Spleen (tissue), 7 donors: ENCODE data around the gene MSI2.

ENCODE experiments used
- POLR2A ChIP-seq, 3 donors: fragments of 450-650 bp; IDR thresholded peaks; one replicate each; pipeline ENCODE4 v1.5.1; 2017; ENCODE audit warnings: antibody characterized with exemption in 3 of 3, mild to moderate bottlenecking in 1 of 3
- TF ChIP-seq, protein P1 (sequence below), 11 experiments: fragments of 200-600 bp in 7 of 11; fragments of 450-650 bp in 4 of 11; sonication (generic) in 4 of 11; IDR thresholded peaks in 8 of 11; conservative IDR thresholded peaks in 3 of 11; 1 replicate in 7 of 11; 2 replicates in 4 of 11; pipeline versions ENCODE4 v1.4.0 to v1.8.0; 2016 to 2021; ENCODE audit warnings: antibody characterized with exemption in 11 of 11, inconsistent platforms in 4 of 11, mild to moderate bottlenecking in 1 of 11
- donor health status: DM: no; HTN: no; CAD: no; lungs with moderate emphysema.
- donor health status: DM: no; HTN: no; CAD: no.
- donor health status: DM: no; HTN: no; CAD: no.

GRCh38 chr17:57481910-57482391, 225.6 kb downstream of the MSI2 start:
- TF ChIP-seq, protein P1, sequence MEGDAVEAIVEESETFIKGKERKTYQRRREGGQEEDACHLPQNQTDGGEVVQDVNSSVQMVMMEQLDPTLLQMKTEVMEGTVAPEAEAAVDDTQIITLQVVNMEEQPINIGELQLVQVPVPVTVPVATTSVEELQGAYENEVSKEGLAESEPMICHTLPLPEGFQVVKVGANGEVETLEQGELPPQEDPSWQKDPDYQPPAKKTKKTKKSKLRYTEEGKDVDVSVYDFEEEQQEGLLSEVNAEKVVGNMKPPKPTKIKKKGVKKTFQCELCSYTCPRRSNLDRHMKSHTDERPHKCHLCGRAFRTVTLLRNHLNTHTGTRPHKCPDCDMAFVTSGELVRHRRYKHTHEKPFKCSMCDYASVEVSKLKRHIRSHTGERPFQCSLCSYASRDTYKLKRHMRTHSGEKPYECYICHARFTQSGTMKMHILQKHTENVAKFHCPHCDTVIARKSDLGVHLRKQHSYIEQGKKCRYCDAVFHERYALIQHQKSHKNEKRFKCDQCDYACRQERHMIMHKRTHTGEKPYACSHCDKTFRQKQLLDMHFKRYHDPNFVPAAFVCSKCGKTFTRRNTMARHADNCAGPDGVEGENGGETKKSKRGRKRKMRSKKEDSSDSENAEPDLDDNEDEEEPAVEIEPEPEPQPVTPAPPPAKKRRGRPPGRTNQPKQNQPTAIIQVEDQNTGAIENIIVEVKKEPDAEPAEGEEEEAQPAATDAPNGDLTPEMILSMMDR (IDR thresholded peaks at IDR 0.05 in 8 of 11, conservative IDR thresholded peaks at IDR 0.05 in 3 of 11), result no peak
- TF ChIP-seq POLR2A (IDR thresholded peaks at IDR 0.05), result no peak
